Fibroblast of the aortic adventitia (primary cell): ENCODE measurements around the gene MCEMP1. TPM values are rescaled to one million over a fixed set of nuclear protein-coding genes. Genes with fewer than 3 reads are reported as not detected.

Source experiments
- DNase-seq: peaks from one replicate; pipeline ENCODE4 v3.0.0-alpha.2; 2010; ENCODE audit warnings: low read depth
- H3K4me3 ChIP-seq: 2 replicates; pipeline ENCODE4 v1.5.1; 2011; ENCODE audit warnings: low read depth, mild to moderate bottlenecking, control low read depth, low read length, moderate library complexity
- total RNA-seq: library from RNA; depleted of rRNA; stranded (reverse); fragments of >200 nt; gene quantifications from 2 replicates; pipeline ENCODE4 v1.2.3, GENCODE V29; 2012; ENCODE audit warnings: low replicate concordance
- TF ChIP-seq, protein P1 (sequence below): IDR thresholded peaks from 2 replicates; pipeline ENCODE4 v1.5.1; 2011; ENCODE audit warnings: mild to moderate bottlenecking, low read length, control low read depth, inconsistent platforms; ENCODE audit not compliant: insufficient read depth

Gene MCEMP1
- total RNA-seq, 1 donor = not detected

DNA sequence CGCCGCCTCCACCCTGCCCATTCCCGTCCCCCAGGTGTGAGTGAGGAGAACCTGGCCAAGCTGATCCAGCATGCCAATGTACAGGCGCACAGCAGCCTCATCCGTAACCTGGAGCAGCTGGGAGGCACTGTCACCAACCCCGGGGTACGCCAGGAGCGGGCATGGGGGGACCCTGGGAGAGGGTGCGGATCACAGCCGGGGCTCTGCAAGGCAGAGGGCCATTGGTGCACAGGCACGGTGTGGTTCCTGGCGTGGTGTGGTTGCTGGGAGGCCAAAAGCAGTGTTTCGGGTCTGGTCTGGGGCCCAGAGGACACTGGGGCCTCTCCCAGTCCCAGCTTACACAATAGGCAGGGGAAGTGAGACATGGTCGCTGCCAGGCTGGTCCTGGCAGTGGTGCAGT is 31.7 kb upstream of the MCEMP1 start:
- DNase-seq = no peak
- TF ChIP-seq, protein P1, sequence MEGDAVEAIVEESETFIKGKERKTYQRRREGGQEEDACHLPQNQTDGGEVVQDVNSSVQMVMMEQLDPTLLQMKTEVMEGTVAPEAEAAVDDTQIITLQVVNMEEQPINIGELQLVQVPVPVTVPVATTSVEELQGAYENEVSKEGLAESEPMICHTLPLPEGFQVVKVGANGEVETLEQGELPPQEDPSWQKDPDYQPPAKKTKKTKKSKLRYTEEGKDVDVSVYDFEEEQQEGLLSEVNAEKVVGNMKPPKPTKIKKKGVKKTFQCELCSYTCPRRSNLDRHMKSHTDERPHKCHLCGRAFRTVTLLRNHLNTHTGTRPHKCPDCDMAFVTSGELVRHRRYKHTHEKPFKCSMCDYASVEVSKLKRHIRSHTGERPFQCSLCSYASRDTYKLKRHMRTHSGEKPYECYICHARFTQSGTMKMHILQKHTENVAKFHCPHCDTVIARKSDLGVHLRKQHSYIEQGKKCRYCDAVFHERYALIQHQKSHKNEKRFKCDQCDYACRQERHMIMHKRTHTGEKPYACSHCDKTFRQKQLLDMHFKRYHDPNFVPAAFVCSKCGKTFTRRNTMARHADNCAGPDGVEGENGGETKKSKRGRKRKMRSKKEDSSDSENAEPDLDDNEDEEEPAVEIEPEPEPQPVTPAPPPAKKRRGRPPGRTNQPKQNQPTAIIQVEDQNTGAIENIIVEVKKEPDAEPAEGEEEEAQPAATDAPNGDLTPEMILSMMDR = no peak
- H3K4me3 ChIP-seq = no peak overlapping the region

DNA sequence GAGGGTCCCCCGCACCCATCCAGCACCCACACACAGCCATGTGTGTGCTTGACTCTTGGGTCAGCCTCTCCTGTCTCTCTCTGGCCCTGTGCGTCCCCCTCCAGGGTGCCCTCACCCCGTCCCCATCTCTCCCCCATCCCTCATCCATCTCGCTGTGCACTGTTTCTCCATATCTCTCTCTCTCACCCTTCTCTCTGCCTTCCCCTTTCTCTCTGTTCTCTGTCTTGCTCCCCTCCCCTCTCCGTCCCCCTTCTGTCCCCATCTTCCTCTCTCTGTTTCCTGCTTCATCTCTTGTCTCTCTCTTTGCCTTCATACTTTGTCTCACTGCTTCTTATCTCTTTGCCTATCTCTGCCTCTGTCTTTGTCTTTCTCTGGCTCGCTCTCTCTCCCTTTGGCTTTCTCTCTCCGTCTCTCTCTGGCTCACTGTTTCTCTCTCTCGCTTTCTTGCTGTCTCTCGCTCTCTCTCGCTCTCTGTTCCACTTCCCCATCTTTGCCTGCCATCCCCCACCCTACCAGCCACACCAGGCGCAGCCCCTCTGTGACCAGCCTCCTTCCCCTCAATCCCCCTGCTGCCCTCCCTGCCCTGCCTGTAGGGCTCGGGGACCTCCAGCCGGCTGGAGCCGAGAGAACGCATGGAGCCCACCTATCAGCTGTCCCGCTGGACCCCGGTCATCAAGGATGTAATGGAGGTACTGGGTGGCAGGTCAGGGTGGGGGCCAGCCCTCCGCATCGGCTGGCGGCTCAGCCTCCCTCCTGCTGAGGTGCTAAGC is 31.0 kb upstream of the MCEMP1 start:
- TF ChIP-seq, protein P1 = no peak
- no peak overlapping the region for H3K4me3 ChIP-seq
- no peak for DNase-seq

DNA sequence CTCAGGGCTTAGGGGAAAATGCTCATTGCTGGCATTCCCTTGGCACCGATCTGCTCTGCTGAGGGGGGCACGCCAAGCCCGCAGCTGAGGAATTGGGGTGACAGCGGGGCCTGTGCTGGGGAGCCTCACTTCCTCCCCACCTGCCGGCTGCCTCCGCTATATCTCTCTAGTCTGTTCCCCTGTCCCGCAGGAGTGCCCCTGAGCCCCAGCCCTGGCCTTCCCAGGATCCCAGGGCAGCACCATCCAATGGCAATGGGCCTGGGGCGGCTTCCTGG is 30.5 kb upstream of the MCEMP1 start:
- TF ChIP-seq, protein P1 = no peak
- H3K4me3 ChIP-seq = no peak overlapping the region
- DNase-seq = no peak

DNA sequence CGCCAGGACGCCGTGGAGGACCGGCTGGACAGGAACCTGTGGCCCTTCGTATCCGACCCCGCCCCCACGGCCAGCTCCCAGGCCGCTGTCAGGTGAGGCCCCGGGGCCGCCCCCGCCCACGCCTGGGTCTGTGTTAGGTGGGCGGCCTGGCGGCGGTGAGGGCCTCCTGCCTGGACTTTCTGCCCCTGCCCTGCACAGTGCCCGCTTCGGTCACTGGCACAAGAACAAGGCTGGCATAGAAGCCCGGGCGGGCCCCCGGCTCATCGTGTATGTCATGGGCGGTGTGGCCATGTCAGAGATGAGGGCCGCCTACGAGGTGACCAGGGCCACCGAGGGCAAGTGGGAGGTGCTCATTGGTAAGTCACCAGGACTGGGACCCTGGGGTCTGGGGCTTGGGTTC is 29.7 kb upstream of the MCEMP1 start:
- TF ChIP-seq, protein P1 = no peak
- no peak overlapping the region for H3K4me3 ChIP-seq
- no peak for DNase-seq

DNA sequence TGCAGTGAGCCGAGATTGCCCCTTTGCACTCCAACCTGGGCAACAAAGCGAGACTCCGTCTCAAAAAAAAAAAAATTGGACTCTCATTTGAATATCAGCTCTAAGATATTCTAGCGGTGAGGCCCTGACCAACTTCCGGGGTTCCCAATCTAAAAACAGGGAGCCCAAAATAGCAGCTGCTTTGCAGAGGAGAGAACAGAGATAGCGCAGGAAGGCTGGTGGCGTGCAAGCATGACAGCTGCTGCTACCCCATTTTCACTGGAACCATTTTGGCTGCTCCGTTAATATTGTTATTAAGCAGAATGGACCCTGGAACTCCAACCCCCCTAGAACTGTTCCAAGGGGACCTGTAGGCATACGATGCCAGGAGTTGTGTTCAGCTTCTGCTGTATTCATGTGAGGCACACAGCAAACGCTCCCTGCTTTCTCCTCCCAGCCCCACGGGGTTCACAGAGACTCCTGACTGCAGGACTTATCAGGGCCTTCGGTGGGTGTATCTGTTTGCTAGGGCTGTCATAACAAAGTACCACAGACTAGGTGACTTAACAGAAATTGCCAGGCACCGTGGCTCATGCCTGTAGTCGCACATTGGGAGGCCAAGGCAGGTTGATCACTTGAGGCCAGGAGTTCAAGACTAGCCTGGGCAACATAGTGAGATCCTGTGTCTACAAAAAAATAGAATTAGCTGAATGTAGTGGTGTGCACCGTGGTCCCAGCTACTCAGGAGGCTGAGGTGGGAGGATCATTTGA is 28.4 kb upstream of the MCEMP1 start:
- DNase-seq = no peak
- H3K4me3 ChIP-seq = no peak overlapping the region
- TF ChIP-seq, protein P1 = no peak

DNA sequence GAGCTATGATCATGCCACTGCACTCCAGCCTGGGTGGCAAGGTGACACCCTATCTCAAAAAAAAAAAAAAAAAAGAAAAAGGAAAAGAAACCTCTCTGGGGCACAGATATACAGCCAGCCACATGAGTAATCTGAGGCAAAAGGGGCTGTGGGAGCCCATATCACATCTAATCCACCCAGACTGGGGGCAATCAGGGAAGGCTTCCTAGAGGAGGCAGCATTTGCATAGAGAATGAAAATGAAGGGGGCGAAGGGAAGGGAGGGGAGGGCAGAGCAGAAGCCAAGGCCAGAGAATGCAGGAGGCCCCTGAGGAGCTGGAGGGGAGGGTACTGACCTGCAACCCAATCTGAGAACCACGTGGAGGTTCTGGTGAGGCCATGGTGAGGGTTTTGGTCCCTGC is 26.7 kb upstream of the MCEMP1 start:
- TF ChIP-seq, protein P1 = no peak
- DNase-seq = no peak
- no peak overlapping the region for H3K4me3 ChIP-seq
